Uterus (tissue), 4 donors: ENCODE results near the gene PTPN23. TPM values are rescaled to one million over a fixed set of nuclear protein-coding genes. Genes with fewer than 3 reads are reported as not detected.
A peak's percentile ranks its signal among the peaks of the same experiment; 100 is the strongest.

Source experiments
- DNase-seq, 2 donors: peaks; one replicate each; pipeline ENCODE4 v3.0.0-alpha.2; 2019 to 2020
- H3K27ac ChIP-seq, 2 donors: fragments of 200-600 bp; sonication (generic); 1 replicate in 1 of 2; 2 replicates in 1 of 2; pipeline ENCODE4 v1.5.1; 2016 to 2018
- H3K27me3 ChIP-seq, 2 donors: fragments of 200-600 bp; sonication (generic); one replicate each; pipeline ENCODE4 v1.5.1; 2018 to 2019; ENCODE audit warnings: control low read depth in 1 of 2
- H3K36me3 ChIP-seq, 2 donors: fragments of 200-600 bp; sonication (generic); one replicate each; pipeline ENCODE4 v1.5.1; 2019; ENCODE audit warnings: control low read depth in 1 of 2
- H3K4me1 ChIP-seq, 2 donors: fragments of 200-600 bp; sonication (generic); one replicate each; pipeline ENCODE4 v1.5.1; 2018 to 2019; ENCODE audit warnings: control low read depth in 1 of 2
- H3K4me3 ChIP-seq, 2 donors: fragments of 200-600 bp; sonication (generic); 1 replicate in 1 of 2; 2 replicates in 1 of 2; pipeline ENCODE4 v1.5.1; 2018 to 2019; ENCODE audit warnings: mild to moderate bottlenecking in 1 of 2
- H3K9me3 ChIP-seq, 2 donors: fragments of 200-600 bp; sonication (generic); one replicate each; pipeline ENCODE4 v1.5.1; 2019; ENCODE audit warnings: control low read depth in 1 of 2
- POLR2A ChIP-seq, 2 donors: fragments of 450-650 bp; IDR thresholded peaks; one replicate each; pipeline ENCODE4 v1.6.1; 2016; ENCODE audit warnings: antibody characterized with exemption in 2 of 2, mild to moderate bottlenecking in 1 of 2, moderate library complexity in 1 of 2
- intact Hi-C: fragments of 100-400 bp; cut with DNase I; formaldehyde crosslinking; loops from one replicate; pipeline ENCODE4 v1.15.1; 2023; ENCODE audit warnings: low total_unique reads
- total RNA-seq, 4 donors: library from RNA; depleted of rRNA in 3 of 4; stranded (reverse); fragments of >200 nt in 3 of 4; gene quantifications; one replicate each; pipeline versions ENCODE4 v1.1.0 to v1.2.4, GENCODE V29; 2014 to 2023
- TF ChIP-seq, protein P1 (sequence below), 4 experiments: fragments of 200-600 bp in 2 of 4; fragments of 450-650 bp in 2 of 4; sonication (generic) in 2 of 4; IDR thresholded peaks; one replicate each; pipeline ENCODE4 v1.5.1; 2016 to 2019; ENCODE audit warnings: antibody characterized with exemption in 4 of 4, mild to moderate bottlenecking in 2 of 4, moderate library complexity in 1 of 4
- donor health status: DM: yes; HTN: yes; CAD: no.

The PTPN23 gene
- total RNA-seq, 4 donors from 2014 or later = 5.1 to 51.6 (median 16.2) TPM

GRCh38 chr3:47419083-47420043, 38.5 kb downstream of the PTPN23 start:
- H3K4me3 ChIP-seq = no peak overlapping the region
- H3K4me1 ChIP-seq = no peaks in the 10 kb centered on the region
- no peak for DNase-seq
- H3K36me3 ChIP-seq = no peaks in the 10 kb centered on the region
- intact Hi-C loops = loop anchor here (2.0 kb wide), 1 partner anchor 57 kb away; no protein-coding TSS in a partner anchor
- no peaks in the 10 kb centered on the region for H3K27me3 ChIP-seq
- no peaks in the 10 kb centered on the region for H3K9me3 ChIP-seq
- TF ChIP-seq, protein P1, sequence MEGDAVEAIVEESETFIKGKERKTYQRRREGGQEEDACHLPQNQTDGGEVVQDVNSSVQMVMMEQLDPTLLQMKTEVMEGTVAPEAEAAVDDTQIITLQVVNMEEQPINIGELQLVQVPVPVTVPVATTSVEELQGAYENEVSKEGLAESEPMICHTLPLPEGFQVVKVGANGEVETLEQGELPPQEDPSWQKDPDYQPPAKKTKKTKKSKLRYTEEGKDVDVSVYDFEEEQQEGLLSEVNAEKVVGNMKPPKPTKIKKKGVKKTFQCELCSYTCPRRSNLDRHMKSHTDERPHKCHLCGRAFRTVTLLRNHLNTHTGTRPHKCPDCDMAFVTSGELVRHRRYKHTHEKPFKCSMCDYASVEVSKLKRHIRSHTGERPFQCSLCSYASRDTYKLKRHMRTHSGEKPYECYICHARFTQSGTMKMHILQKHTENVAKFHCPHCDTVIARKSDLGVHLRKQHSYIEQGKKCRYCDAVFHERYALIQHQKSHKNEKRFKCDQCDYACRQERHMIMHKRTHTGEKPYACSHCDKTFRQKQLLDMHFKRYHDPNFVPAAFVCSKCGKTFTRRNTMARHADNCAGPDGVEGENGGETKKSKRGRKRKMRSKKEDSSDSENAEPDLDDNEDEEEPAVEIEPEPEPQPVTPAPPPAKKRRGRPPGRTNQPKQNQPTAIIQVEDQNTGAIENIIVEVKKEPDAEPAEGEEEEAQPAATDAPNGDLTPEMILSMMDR (IDR thresholded peaks at IDR 0.05) = no peak
- no peak for TF ChIP-seq POLR2A (IDR thresholded peaks at IDR 0.05)
- H3K27ac ChIP-seq = no peak overlapping the region

GRCh38 chr3:47420044-47420430, 39.2 kb downstream of the PTPN23 start:
- intact Hi-C loops = loop anchor here (2.0 kb wide), 1 partner anchor 57 kb away; no protein-coding TSS in a partner anchor
- Histone ChIP-seq H3K4me3 (no peak overlapping the region), H3K9me3 (no peaks in the 10 kb centered on the region), H3K4me1 (no peaks in the 10 kb centered on the region), H3K27ac (no peak overlapping the region), H3K36me3 (no peaks in the 10 kb centered on the region), H3K27me3 (no peaks in the 10 kb centered on the region)
- no peak for TF ChIP-seq POLR2A (IDR thresholded peaks at IDR 0.05)
- TF ChIP-seq, protein P1 (IDR thresholded peaks at IDR 0.05) = no peak
- no peak for DNase-seq

- Histone ChIP-seq H3K4me3 (no peak overlapping the region), H3K4me1 (no peaks in the 10 kb centered on the region), H3K27me3 (no peaks in the 10 kb centered on the region), H3K27ac (peak overlapping the region; percentile 56 to 64), H3K36me3 (no peaks in the 10 kb centered on the region), H3K9me3 (no peaks in the 10 kb centered on the region)
- intact Hi-C loops = loop anchor here (2.0 kb wide), 1 partner anchor 56 kb away; no protein-coding TSS in a partner anchor
- peak; percentile 86 for DNase-seq
- TF ChIP-seq POLR2A (IDR thresholded peaks at IDR 0.05) = no peak
- TF ChIP-seq, protein P1 (IDR thresholded peaks at IDR 0.05) = peak; percentile 79 to 89 (median 87)
These were observed 40.0 kb downstream of the PTPN23 start for GRCh38 chr3:47420511-47421484.

DNA sequence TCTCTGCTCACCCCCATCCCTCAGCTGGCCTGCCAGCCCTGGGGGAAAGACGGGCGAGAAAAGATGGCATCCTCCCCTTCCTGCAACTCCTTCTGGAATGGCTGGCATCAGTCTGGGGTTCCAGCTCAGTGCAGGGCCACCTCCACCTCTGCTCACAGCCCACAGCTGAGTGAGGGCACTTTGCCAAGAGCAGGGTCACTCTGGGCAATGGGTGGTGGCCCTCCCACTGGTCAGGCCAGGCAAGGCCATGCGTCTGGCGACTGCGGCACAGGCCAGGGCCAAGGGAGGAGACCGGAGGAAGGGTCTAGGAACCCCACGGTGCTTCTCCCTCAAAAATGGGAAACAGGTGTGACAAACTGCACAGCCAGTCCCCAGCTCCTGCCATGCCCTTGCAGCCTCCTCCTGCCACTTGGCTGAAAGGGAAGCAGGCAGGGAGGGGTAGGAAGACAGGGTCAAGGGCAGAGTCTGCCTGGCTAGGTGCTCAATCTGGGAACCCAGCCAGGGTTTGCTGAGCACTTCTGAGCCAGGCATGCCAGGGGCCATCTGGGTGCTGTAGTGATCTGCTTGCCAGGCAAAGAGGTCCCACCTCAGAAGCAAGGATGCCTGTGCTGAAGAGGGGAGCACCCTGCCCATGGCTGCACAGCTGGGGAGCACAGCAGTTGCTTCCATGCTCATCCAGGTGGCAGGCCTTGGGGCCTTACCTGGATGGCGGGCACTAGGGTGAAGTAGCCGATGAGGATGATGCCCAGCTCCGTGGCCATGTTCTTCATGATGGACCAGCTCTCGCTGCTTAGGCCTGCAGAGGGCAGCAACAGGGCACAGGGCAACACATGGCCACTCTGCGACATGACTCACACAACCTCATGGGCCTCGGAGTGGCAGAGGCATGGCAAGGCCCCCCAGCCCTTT, 41.2 kb downstream of the PTPN23 start:
- H3K27me3 ChIP-seq = no peaks in the 10 kb centered on the region
- no peak for DNase-seq
- intact Hi-C loops = loop anchor here (2.0 kb wide), 1 partner anchor 55 kb away; no protein-coding TSS in a partner anchor
- TF ChIP-seq, protein P1 (IDR thresholded peaks at IDR 0.05) = peak in 1 of 4 experiments; percentile 11
- TF ChIP-seq POLR2A (IDR thresholded peaks at IDR 0.05) = no peak
- H3K27ac ChIP-seq = peak overlapping the region; percentile 56 to 64
- H3K4me1 ChIP-seq = no peaks in the 10 kb centered on the region
- no peaks in the 10 kb centered on the region for H3K9me3 ChIP-seq
- no peak overlapping the region for H3K4me3 ChIP-seq
- no peaks in the 10 kb centered on the region for H3K36me3 ChIP-seq
